ENCODE results near the gene BCAR3. TPM values are rescaled to one million over a fixed set of nuclear protein-coding genes. Genes with fewer than 3 reads are reported as not detected.
A peak's percentile ranks its signal among the peaks of the same experiment; 100 is the strongest.

Gene BCAR3
- total and polyA plus RNA-seq, 2 experiments from 2014 or later: 22.6 to 23.7 TPM

- Histone ChIP-seq H3K4me2 (no peak overlapping the region), H3K27me3 (no peaks in the 10 kb centered on the region), H2AFZ (no peak overlapping the region), H3K79me2 (no peaks in the 10 kb centered on the region), H3K4me3 (no peak overlapping the region), H3K4me1 (ENCODE audit: insufficient read depth) (peaks cover 32% of the 10 kb centered on the region), H4K20me1 (ENCODE audit: insufficient read depth, poor library complexity, severe bottlenecking) (no peaks in the 10 kb centered on the region), H3K9me2 (replicated peaks; ENCODE audit: insufficient read depth) (no peaks in the 10 kb centered on the region), H3K27ac (no peak overlapping the region), H3K9me3 (ENCODE audit: low read depth) (no peaks in the 10 kb centered on the region), H3K36me3 (replicated peaks; ENCODE audit: insufficient read depth, low read depth) (no peaks in the 10 kb centered on the region)
- no peak for DNase-seq (ENCODE audit: low spot score)
- TF ChIP-seq EZH2 (IDR thresholded peaks at IDR 0.05; ENCODE audit: borderline replicate concordance) (no peak), CTCF (IDR thresholded peaks at IDR 0.05; ENCODE audit: poor library complexity) (no peak), EZH2phosphoT487 (IDR thresholded peaks at IDR 0.05; ENCODE audit: low read depth, severe bottlenecking, unreplicated experiment) (no peak)
- 84% methylated on average over 5 of the region's 5 CpGs for WGBS (ENCODE audit: low lambda C conversion rate, missing lambda C conversion rate)
Observed at GRCh38 chr1:93707956-93708355, 26.3 kb upstream of the BCAR3 start.

- TF ChIP-seq EZH2phosphoT487 (IDR thresholded peaks at IDR 0.05; ENCODE audit: low read depth, severe bottlenecking, unreplicated experiment): no peak
- TF ChIP-seq CTCF (IDR thresholded peaks at IDR 0.05; ENCODE audit: poor library complexity): no peak
- no peak for TF ChIP-seq EZH2 (IDR thresholded peaks at IDR 0.05; ENCODE audit: borderline replicate concordance)
- Histone ChIP-seq H3K27ac (no peak overlapping the region), H3K36me3 (replicated peaks; ENCODE audit: insufficient read depth, low read depth) (no peaks in the 10 kb centered on the region), H3K4me3 (no peak overlapping the region), H3K27me3 (no peaks in the 10 kb centered on the region), H4K20me1 (ENCODE audit: insufficient read depth, poor library complexity, severe bottlenecking) (no peaks in the 10 kb centered on the region), H2AFZ (no peak overlapping the region), H3K4me2 (no peak overlapping the region), H3K4me1 (ENCODE audit: insufficient read depth) (peaks cover 32% of the 10 kb centered on the region), H3K9me3 (ENCODE audit: low read depth) (no peaks in the 10 kb centered on the region), H3K79me2 (no peaks in the 10 kb centered on the region), H3K9me2 (replicated peaks; ENCODE audit: insufficient read depth) (no peaks in the 10 kb centered on the region)
- DNase-seq (ENCODE audit: low spot score): no peak
- WGBS (ENCODE audit: low lambda C conversion rate, missing lambda C conversion rate): 82% methylated on average over 3 of the region's 3 CpGs
Observed at GRCh38 chr1:93705892-93706500, 24.4 kb upstream of the BCAR3 start.

- no peaks in the 10 kb centered on the region for H3K36me3 ChIP-seq (replicated peaks; ENCODE audit: insufficient read depth, low read depth)
- no peak overlapping the region for H3K4me3 ChIP-seq
- H3K4me2 ChIP-seq: no peak overlapping the region
- H3K9me3 ChIP-seq (ENCODE audit: low read depth): no peaks in the 10 kb centered on the region
- TF ChIP-seq EZH2phosphoT487 (IDR thresholded peaks at IDR 0.05; ENCODE audit: low read depth, severe bottlenecking, unreplicated experiment): no peak
- TF ChIP-seq EZH2 (IDR thresholded peaks at IDR 0.05; ENCODE audit: borderline replicate concordance): no peak
- no peak for TF ChIP-seq CTCF (IDR thresholded peaks at IDR 0.05; ENCODE audit: poor library complexity)
- no peaks in the 10 kb centered on the region for H4K20me1 ChIP-seq (ENCODE audit: insufficient read depth, poor library complexity, severe bottlenecking)
- peak overlapping the region; percentile 83 for H3K27ac ChIP-seq
- H3K4me1 ChIP-seq (ENCODE audit: insufficient read depth): peaks cover 15% of the 10 kb centered on the region
- H2AFZ ChIP-seq: no peak overlapping the region
- no peaks in the 10 kb centered on the region for H3K27me3 ChIP-seq
- no peaks in the 10 kb centered on the region for H3K79me2 ChIP-seq
- no peak for DNase-seq (ENCODE audit: low spot score)
- 88% methylated on average over 2 of the region's 2 CpGs for WGBS (ENCODE audit: low lambda C conversion rate, missing lambda C conversion rate)
- no peaks in the 10 kb centered on the region for H3K9me2 ChIP-seq (replicated peaks; ENCODE audit: insufficient read depth)
Observed at GRCh38 chr1:93704052-93704451, 22.4 kb upstream of the BCAR3 start.
